Psoas muscle (tissue), 8 donors: ENCODE data around the gene SPRY2. TPM values are rescaled to one million over a fixed set of nuclear protein-coding genes. Genes with fewer than 3 reads are reported as not detected.
"Not testable (repeated sequence)": the region's sequence is repeated elsewhere in the genome, so short reads cannot be mapped to it uniquely, and the experiment has no call there.

ENCODE experiments used
- ATAC-seq, 4 donors: fragments of 200-7000 bp; cut with Tn5 transposase; one replicate each; pipeline ENCODE4 v1.9.1; 2020; ENCODE audit warnings: moderate library complexity in 3 of 4, mild to moderate bottlenecking in 2 of 4
- DNase-seq, 2 donors: peaks; one replicate each; pipeline ENCODE4 v3.0.0-alpha.2; 2020
- H3K27ac ChIP-seq: fragments of 200-600 bp; one replicate; pipeline ENCODE4 v1.8.0; 2022
- H3K27me3 ChIP-seq, 3 donors: fragments of 200-600 bp in 1 of 3; one replicate each; pipeline versions ENCODE4 v1.6.1 to v1.8.0; 2013 to 2022; ENCODE audit warnings: low read length in 2 of 3, mild to moderate bottlenecking in 2 of 3, moderate library complexity in 1 of 3; ENCODE audit not compliant: insufficient read depth in 3 of 3
- H3K36me3 ChIP-seq, 2 donors: fragments of 200-600 bp in 1 of 2; one replicate each; pipeline versions ENCODE4 v1.6.1 to v1.8.0; 2013 to 2022; ENCODE audit warnings: low read depth in 1 of 2, mild to moderate bottlenecking in 1 of 2, moderate library complexity in 1 of 2; ENCODE audit not compliant: insufficient read depth in 1 of 2
- H3K4me1 ChIP-seq: fragments of 200-600 bp; one replicate; pipeline ENCODE4 v1.8.0; 2022
- H3K4me3 ChIP-seq: fragments of 200-600 bp; one replicate; pipeline ENCODE4 v1.8.0; 2022; ENCODE audit warnings: mild to moderate bottlenecking
- H3K9me3 ChIP-seq: fragments of 200-600 bp; one replicate; pipeline ENCODE4 v1.8.0; 2022
- CTCF ChIP-seq: fragments of 200-600 bp; IDR thresholded peaks from one replicate; pipeline ENCODE4 v1.8.0; 2022; ENCODE audit warnings: antibody characterized with exemption
- WGBS, 3 donors: extraction: QIAGEN DNeasy Blood & Tissue Kit; methylation state at CpG; one replicate each; pipeline versions ENCODE4 v1.1.6 to v1.1.7; 2013; 5-methylcytosine and 5-hydroxymethylcytosine counted together
- intact Hi-C, 2 donors: fragments of 100-400 bp; cut with DNase I; formaldehyde crosslinking; loops; one replicate each; pipeline versions ENCODE4 v1.11.0 to v1.14.2; 2022
- polyA plus RNA-seq, 3 donors: library from polyadenylated mRNA; stranded (reverse); fragments of 200-250 nt; gene quantifications; one replicate each; pipeline ENCODE4 v1.2.3, GENCODE V29; 2013
- total RNA-seq, 4 donors: library from RNA; stranded (reverse); fragmentation: NEBNext Ultra II Directional in 2 of 4; extraction: Animal tissue kit (Norgen Biotek cat#: 25700) in 2 of 4; gene quantifications; one replicate each; pipeline versions ENCODE4 v1.2.1 to v1.2.4, GENCODE V29; 2021 to 2023
- donor health status: healthy with polysubstance abuse.
- donor health status: DM: no; HTN: no; CAD: no; lungs with moderate emphysema.
- donor health status: Bipolar disorder and iron deficiency.
- donor health status: healthy.
- donor health status: DM: yes; HTN: yes; CAD: no.
- donor health status: DM: no; HTN: no; CAD: no.
- donor health status: DM: no; HTN: no; CAD: no.
- donor health status: DM: yes; HTN: yes; CAD: no.

SPRY2 gene
- total and polyA plus RNA-seq, 7 donors: 15.2 to 171 (median 26.5) TPM

GRCh38 chr13:80359778-80360452, 19.0 kb upstream of the SPRY2 start:
- ATAC-seq (peak in 3 of 4 donors; percentile 40 to 65 (median 46)), DNase-seq (no peak)
- no peak overlapping the region for H3K27ac ChIP-seq
- intact Hi-C loops: loop anchor here (5.0 kb wide), 2 partner anchors 583 to 683 kb away; no protein-coding TSS in a partner anchor
- no peak for TF ChIP-seq CTCF
- H3K27me3 ChIP-seq: no peaks in the 10 kb centered on the region
- 19 to 27% (median 20%) methylated on average over 6 of the region's 6 CpGs for WGBS, 3 donors
- H3K4me3 ChIP-seq: no peak overlapping the region
- H3K4me1 ChIP-seq: peaks cover 4% of the 10 kb centered on the region
- no peaks in the 10 kb centered on the region for H3K36me3 ChIP-seq
- no peaks in the 10 kb centered on the region for H3K9me3 ChIP-seq

GRCh38 chr13:80359414-80359777, 18.5 kb upstream of the SPRY2 start:
- intact Hi-C loops: no loop called here
- DNase-seq: no peak
- Histone ChIP-seq H3K36me3 (no peaks in the 10 kb centered on the region), H3K27ac (no peak overlapping the region), H3K9me3 (no peaks in the 10 kb centered on the region), H3K4me1 (peaks cover 4% of the 10 kb centered on the region), H3K27me3 (no peaks in the 10 kb centered on the region), H3K4me3 (no peak overlapping the region)
- TF ChIP-seq CTCF: no peak
- WGBS, 3 donors: 71 to 84% (median 71%) methylated on average over 4 of the region's 4 CpGs
- no peak for ATAC-seq

GRCh38 chr13:80355496-80356094, 14.7 kb upstream of the SPRY2 start:
- DNase-seq, intact Hi-C loops, H3K9me3 ChIP-seq, H3K36me3 ChIP-seq, H3K4me3 ChIP-seq, ATAC-seq, H3K4me1 ChIP-seq, H3K27me3 ChIP-seq, H3K27ac ChIP-seq: not testable (repeated sequence)
- 95 to 99% (median 96%) methylated on average over 26 to 31 of the region's 32 CpGs for WGBS, 3 donors

- Histone ChIP-seq H3K27me3 (no peaks in the 10 kb centered on the region), H3K9me3 (no peaks in the 10 kb centered on the region), H3K27ac (no peak overlapping the region), H3K36me3 (no peaks in the 10 kb centered on the region), H3K4me1 (no peaks in the 10 kb centered on the region), H3K4me3 (no peak overlapping the region)
- DNase-seq (no peak), ATAC-seq (no peak)
- no peak for TF ChIP-seq CTCF
- intact Hi-C loops: no loop called here
- WGBS, 3 donors: 93 to 97% (median 94%) methylated on average over 6 of the region's 6 CpGs
Observed at GRCh38 chr13:80348750-80349149, 7.8 kb upstream of the SPRY2 start.

GRCh38 chr13:80348314-80348713, 7.4 kb upstream of the SPRY2 start:
- Histone ChIP-seq H3K9me3 (no peaks in the 10 kb centered on the region), H3K36me3 (no peaks in the 10 kb centered on the region), H3K4me3 (no peak overlapping the region), H3K4me1 (peaks cover 2% of the 10 kb centered on the region), H3K27ac (no peak overlapping the region), H3K27me3 (no peaks in the 10 kb centered on the region)
- TF ChIP-seq CTCF: no peak
- no peak for ATAC-seq
- no peak for DNase-seq
- intact Hi-C loops: no loop called here
